H1 (cell line): Measurements from ENCODE around the gene DIDO1. TPM values are rescaled to one million over a fixed set of nuclear protein-coding genes. Genes with fewer than 3 reads are reported as not detected.

Experiments used
- CTCF ChIA-PET: fragments of 300-600 bp; sonication (Branson Sonifier 250); formaldehyde crosslinking; loops from one replicate; lab custom pipeline; 2021; ENCODE audit not compliant: partially characterized antibody; lab: Charles Lee
- POLR2A ChIA-PET: fragments of 300-600 bp; sonication (Branson Sonifier 250); formaldehyde crosslinking; loops from one replicate; lab custom pipeline; 2021; ENCODE audit warnings: inconsistent platforms; ENCODE audit not compliant: partially characterized antibody; lab: Charles Lee
- DNase-seq, 2 experiments: peaks; one replicate each; pipeline versions ENCODE4 v3.0.0 to v3.0.0-alpha.2; 2010 to 2022; ENCODE audit warnings: low spot score in 2 of 2, low read depth in 1 of 2, mixed read lengths in 1 of 2
- FAIRE-seq: peaks from 2 replicates; lab custom pipeline; 2011; peaks lifted over from hg19 to GRCh38; lab: Jason Lieb, UNC
- H2AFZ ChIP-seq: 2 replicates; pipeline ENCODE4 v1.8.1; 2012; ENCODE audit warnings: low read length, inconsistent platforms
- H2AK5ac ChIP-seq: 2 replicates; pipeline ENCODE4 v1.6.1; 2013; ENCODE audit warnings: low read depth, low read length
- H2BK120ac ChIP-seq: replicated peaks from 2 replicates; pipeline ENCODE3; 2013; ENCODE audit warnings: low read depth, low read length, inconsistent platforms
- H2BK12ac ChIP-seq: 2 replicates; pipeline ENCODE4 v1.6.1; 2013; ENCODE audit warnings: low read depth, low read length
- H2BK15ac ChIP-seq: 2 replicates; pipeline ENCODE4 v1.6.1; 2013; ENCODE audit warnings: low read length
- H2BK20ac ChIP-seq: 2 replicates; pipeline ENCODE4 v1.6.1; 2013; ENCODE audit warnings: low read length
- H2BK5ac ChIP-seq: 2 replicates; pipeline ENCODE4 v1.6.1; 2013; ENCODE audit warnings: low read depth, low read length
- H3K14ac ChIP-seq: 2 replicates; pipeline ENCODE4 v1.6.1; 2013; ENCODE audit warnings: inconsistent platforms; ENCODE audit not compliant: insufficient read length
- H3K18ac ChIP-seq: 2 replicates; pipeline ENCODE4 v1.6.1; 2013; ENCODE audit warnings: low read length; ENCODE audit errors: extremely low read depth
- H3K23ac ChIP-seq: 2 replicates; pipeline ENCODE4 v1.6.1; 2013; ENCODE audit warnings: inconsistent platforms; ENCODE audit not compliant: insufficient read length
- H3K23me2 ChIP-seq: 2 replicates; pipeline ENCODE4 v1.6.1; 2013; ENCODE audit warnings: low read depth, low read length
- H3K27ac ChIP-seq: 2 replicates; pipeline ENCODE4 v1.6.1; 2011; ENCODE audit warnings: low read depth, low read length, inconsistent platforms
- H3K27me3 ChIP-seq, 4 experiments: replicated peaks in 1 of 4; 1 replicate in 1 of 4; 2 replicates in 3 of 4; pipeline versions ENCODE4 v1.6.1 to v1.8.1; 2011 to 2013; ENCODE audit warnings: low read length in 3 of 4, mild to moderate bottlenecking in 3 of 4, inconsistent platforms in 2 of 4, mixed read lengths in 2 of 4, moderate library complexity in 1 of 4; ENCODE audit not compliant: control insufficient read depth in 3 of 4, insufficient read depth in 3 of 4; ENCODE audit errors: extremely low read depth in 1 of 4
- H3K36me3 ChIP-seq, 4 experiments: 2 replicates each; pipeline versions ENCODE4 v1.6.1 to v1.8.1; 2011 to 2013; ENCODE audit warnings: mild to moderate bottlenecking in 4 of 4, low read length in 3 of 4, moderate library complexity in 2 of 4, control low read depth in 1 of 4, inconsistent platforms in 1 of 4; ENCODE audit not compliant: insufficient read depth in 4 of 4, control insufficient read depth in 2 of 4
- H3K4ac ChIP-seq: replicated peaks from 2 replicates; pipeline ENCODE3; 2013; ENCODE audit warnings: low read length, low read depth, mixed read lengths, inconsistent platforms; ENCODE audit not compliant: insufficient read length
- H3K4me1 ChIP-seq, 4 experiments: replicated peaks in 1 of 4; 1 replicate in 1 of 4; 2 replicates in 3 of 4; pipeline versions ENCODE4 v1.6.1 to v1.8.1; 2011 to 2013; ENCODE audit warnings: low read length in 3 of 4, inconsistent platforms in 2 of 4, mixed read lengths in 1 of 4; ENCODE audit not compliant: insufficient read depth in 4 of 4, control insufficient read depth in 3 of 4
- H3K4me2 ChIP-seq, 2 experiments: 2 replicates each; pipeline versions ENCODE4 v1.6.1 to v1.8.1; 2011 to 2013; ENCODE audit warnings: low read depth in 2 of 2, low read length in 2 of 2, control low read depth in 1 of 2, inconsistent platforms in 1 of 2, mild to moderate bottlenecking in 1 of 2; ENCODE audit not compliant: insufficient read depth in 1 of 2
- H3K4me3 ChIP-seq, 4 experiments: fragments of 200-600, 300-600 bp in 1 of 4; sonication (generic), shearing (Covaris generic), sonication (Bioruptor Twin) in 1 of 4; 2 replicates each; pipeline versions ENCODE4 v1.5.1 to v1.8.1; 2011 to 2016; ENCODE audit warnings: low read length in 4 of 4, low read depth in 3 of 4, control low read depth in 2 of 4, inconsistent platforms in 2 of 4, mild to moderate bottlenecking in 2 of 4, mixed read lengths in 1 of 4, moderate library complexity in 1 of 4; ENCODE audit not compliant: insufficient read depth in 2 of 4; ENCODE audit errors: extremely low read depth in 1 of 4
- H3K56ac ChIP-seq: replicated peaks from 2 replicates; pipeline ENCODE3; 2013; ENCODE audit warnings: low read depth, mild to moderate bottlenecking, mixed read lengths, low read length, inconsistent platforms; ENCODE audit not compliant: insufficient read length
- H3K79me1 ChIP-seq: 2 replicates; pipeline ENCODE4 v1.6.1; 2013; ENCODE audit warnings: low read depth, low read length, control low read depth
- H3K79me2 ChIP-seq, 2 experiments: 2 replicates each; pipeline versions ENCODE4 v1.6.1 to v1.8.1; 2012 to 2013; ENCODE audit warnings: low read length in 2 of 2, mild to moderate bottlenecking in 2 of 2, inconsistent platforms in 1 of 2; ENCODE audit not compliant: insufficient read depth in 2 of 2, control insufficient read depth in 1 of 2
- H3K9ac ChIP-seq, 4 experiments: replicated peaks in 1 of 4; 1 replicate in 1 of 4; 2 replicates in 3 of 4; pipeline versions ENCODE4 v1.6.1 to v1.8.1; 2011 to 2013; ENCODE audit warnings: low read depth in 3 of 4, low read length in 3 of 4, control low read depth in 2 of 4, mild to moderate bottlenecking in 2 of 4, moderate library complexity in 2 of 4, inconsistent platforms in 1 of 4; ENCODE audit errors: extremely low read depth in 1 of 4
- H3K9me3 ChIP-seq, 2 experiments: 2 replicates each; pipeline versions ENCODE4 v1.6.1 to v1.8.1; 2012 to 2013; ENCODE audit warnings: mild to moderate bottlenecking in 2 of 2, moderate library complexity in 2 of 2, control low read depth in 1 of 2, inconsistent platforms in 1 of 2, low read depth in 1 of 2, low read length in 1 of 2, mixed read lengths in 1 of 2; ENCODE audit not compliant: insufficient read depth in 2 of 2
- H4K20me1 ChIP-seq, 2 experiments: replicated peaks in 1 of 2; 2 replicates each; pipeline versions ENCODE3 to v1.8.1; 2011 to 2013; ENCODE audit warnings: inconsistent platforms in 2 of 2, low read length in 2 of 2, mild to moderate bottlenecking in 1 of 2; ENCODE audit not compliant: insufficient read depth in 2 of 2, control insufficient read depth in 1 of 2
- H4K5ac ChIP-seq: 2 replicates; pipeline ENCODE4 v1.6.1; 2013; ENCODE audit warnings: low read length, low read depth, mixed read lengths, inconsistent platforms; ENCODE audit not compliant: insufficient read length
- H4K8ac ChIP-seq: 2 replicates; pipeline ENCODE4 v1.8.0; 2013; ENCODE audit warnings: mild to moderate bottlenecking, moderate library complexity, low read length, inconsistent platforms; ENCODE audit not compliant: insufficient read depth; ENCODE audit errors: extremely low read depth
- H4K91ac ChIP-seq: replicated peaks from 2 replicates; pipeline ENCODE3; 2013; ENCODE audit warnings: low read length, mixed read lengths, inconsistent platforms; ENCODE audit not compliant: insufficient read length
- BCL11A ChIP-seq, 2 experiments: IDR thresholded peaks; one replicate each; pipeline ENCODE4 v1.6.1; 2011; ENCODE audit warnings: low read depth in 2 of 2, low read length in 2 of 2, mild to moderate bottlenecking in 2 of 2
- BRCA1 ChIP-seq: IDR thresholded peaks from 2 replicates; pipeline ENCODE4 v1.6.1; 2012; ENCODE audit warnings: low read depth, low read length, improper control_type of control experiment
- CBX5 ChIP-seq: fragments of 300-800, 300-1000 bp; sonication (generic); IDR thresholded peaks from 2 replicates; pipeline ENCODE4 v1.7.1; 2016; ENCODE audit warnings: antibody characterized with exemption, low read length, low read depth
- FOSL1 ChIP-seq: IDR thresholded peaks from 2 replicates; pipeline ENCODE4 v1.6.1; 2011; ENCODE audit warnings: mild to moderate bottlenecking, low read depth, low read length, moderate library complexity; ENCODE audit not compliant: insufficient read depth
- SRF ChIP-seq: IDR thresholded peaks from 2 replicates; pipeline ENCODE4 v1.6.1; 2011; ENCODE audit warnings: mild to moderate bottlenecking, low read depth, low read length, moderate library complexity
- USF2 ChIP-seq: IDR thresholded peaks from 2 replicates; pipeline ENCODE4 v1.6.1; 2011; ENCODE audit warnings: low read length, improper control_type of control experiment
- WGBS, 2 experiments: shearing (Covaris generic) in 1 of 2; methylation state at CpG; one replicate each; pipeline versions ENCODE4 v1.1.6 to v1.1.7; 2013 to 2015; ENCODE audit warnings: low lambda C conversion rate in 2 of 2, mixed read lengths in 2 of 2, inconsistent platforms in 1 of 2, low coverage in 1 of 2, missing lambda C conversion rate in 1 of 2; ENCODE audit not compliant: insufficient replicate concordance in 2 of 2, insufficient coverage in 1 of 2, insufficient read length in 1 of 2; ENCODE audit errors: extremely low coverage in 1 of 2, missing lambda C conversion rate in 1 of 2; 5-methylcytosine and 5-hydroxymethylcytosine counted together
- polyA plus RNA-seq, 7 experiments: library from polyadenylated mRNA; depleted of rRNA in 3 of 7; stranded (reverse) in 5 of 7; unstranded in 2 of 7; fragments of >200 nt in 5 of 7; fragments of 200-250 nt in 2 of 7; gene quantifications; 1 replicate in 5 of 7; 2 replicates in 1 of 7; 4 replicates in 1 of 7; pipeline versions ENCODE4 v1.2.1 to v1.2.3, GENCODE V29; 2011 to 2013; ENCODE audit warnings: missing spikeins in 2 of 7, mixed read lengths in 2 of 7
- total RNA-seq: library from RNA; stranded (reverse); fragmentation: NEBNext Ultra II Directional; extraction: Animal tissue kit (Norgen Biotek cat#: 25700); gene quantifications from 2 replicates; pipeline ENCODE4 v1.2.1, GENCODE V29; 2021

DIDO1 gene
- total and polyA plus RNA-seq, 2 of the 8 experiments (the other 6 are each of a cell fraction or from before 2014, with no cell fraction given) = 53.6 to 82.8 TPM

DNA sequence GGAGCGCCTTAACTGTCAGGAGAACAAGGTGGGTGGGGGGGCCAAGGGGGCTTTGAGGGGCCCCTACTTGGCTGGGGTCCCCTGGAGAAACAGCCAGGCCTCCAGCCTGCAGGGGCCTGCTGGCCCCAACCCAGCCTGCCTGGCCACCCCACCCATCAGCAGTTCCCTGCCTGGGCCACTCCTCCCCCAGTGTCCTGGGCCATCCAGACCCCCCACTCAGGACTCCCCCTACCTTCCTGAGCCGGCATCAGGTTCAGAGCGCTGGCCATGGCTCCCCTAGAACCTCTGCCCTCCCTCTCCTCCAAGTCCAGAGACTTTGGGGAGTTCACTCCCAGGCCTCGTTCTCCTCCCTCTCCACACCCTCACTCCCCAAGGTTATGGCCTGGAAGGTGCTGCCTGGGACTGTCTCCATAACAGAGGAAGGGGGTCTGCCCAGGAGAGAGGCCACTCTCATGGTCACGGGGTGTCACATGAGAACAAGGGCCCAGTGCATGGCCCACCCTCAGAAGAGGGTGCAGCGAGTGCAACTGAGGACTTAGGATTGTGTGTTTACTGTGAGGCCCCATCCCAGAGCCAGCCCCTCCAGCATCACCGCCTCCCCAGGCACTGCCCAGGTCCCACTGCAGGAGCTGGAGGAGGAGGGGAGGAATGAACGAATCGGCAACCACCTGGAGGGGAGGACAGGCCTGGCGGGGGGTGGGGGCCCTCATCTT, 32.2 kb upstream of the DIDO1 start:
- H3K79me1 ChIP-seq = peaks cover 3% of the 10 kb centered on the region; the same call in 1 of the 2 replicates
- 91% methylated on average over 5 of the region's 10 CpGs; no CpG with 5 or more reads in 1 of the 2 experiments for WGBS, 2 experiments
- no peaks in the 10 kb centered on the region for H3K9me3 ChIP-seq
- TF ChIP-seq CBX5 (no peak), SRF (no peak), BRCA1 (no peak), FOSL1 (no peak), BCL11A (IDR thresholded peaks at IDR 0.05; ENCODE audit: low read depth in 2 of 2, low read length in 2 of 2) (no peak), USF2 (no peak)
- no peak overlapping the region for H3K4ac ChIP-seq
- no peak overlapping the region for H2BK12ac ChIP-seq
- no peak overlapping the region for H3K14ac ChIP-seq
- H4K20me1 ChIP-seq = peaks cover 2 to 16% of the 10 kb centered on the region in 2 experiments
- H2AFZ ChIP-seq = no peak overlapping the region
- H3K18ac ChIP-seq = no peak overlapping the region
- H3K4me3 ChIP-seq = no peak overlapping the region
- no peak overlapping the region for H2AK5ac ChIP-seq
- no peak overlapping the region for H4K5ac ChIP-seq
- no peak overlapping the region; the same call in 1 of the 2 replicates for H2BK5ac ChIP-seq
- no peak overlapping the region for H3K9ac ChIP-seq
- FAIRE-seq = no peak
- no peak overlapping the region for H2BK15ac ChIP-seq
- H3K36me3 ChIP-seq = peaks cover 3 to 10% (median 5%) of the 10 kb centered on the region in 4 experiments; a peak in 5 of 8 replicates
- no peak overlapping the region for H2BK20ac ChIP-seq
- peaks cover 2 to 15% (median 10%) of the 10 kb centered on the region in 4 experiments for H3K4me1 ChIP-seq
- no peak overlapping the region for H4K91ac ChIP-seq
- peaks cover 0 to 9% of the 10 kb centered on the region in 2 experiments; a peak in 1 of 4 replicates for H3K79me2 ChIP-seq
- CTCF ChIA-PET = interaction anchor here (0.9 to 1.9 kb wide), 5 partner anchors 9 to 71 kb away, joined by 3 to 9 read pairs (median 5); no protein-coding TSS in a partner anchor
- peaks cover 2% of the 10 kb centered on the region; the same call in 1 of the 2 replicates for H3K23me2 ChIP-seq
- H3K4me2 ChIP-seq = no peak overlapping the region
- no peak overlapping the region for H3K23ac ChIP-seq
- POLR2A ChIA-PET = interaction anchor here (1.3 kb wide), 1 partner anchor 31 kb away, joined by 3 read pairs; no protein-coding TSS in a partner anchor
- H4K8ac ChIP-seq = no peak overlapping the region
- H2BK120ac ChIP-seq = no peak overlapping the region
- H3K27ac ChIP-seq = no peak overlapping the region
- no peak for DNase-seq
- no peaks in the 10 kb centered on the region for H3K27me3 ChIP-seq
- H3K56ac ChIP-seq = no peak overlapping the region
